ENCODE measurements around the gene ATP1A1. TPM values are rescaled to one million over a fixed set of nuclear protein-coding genes. Genes with fewer than 3 reads are reported as not detected.
A peak's percentile ranks its signal among the peaks of the same experiment; 100 is the strongest.

Gene ATP1A1
- total RNA-seq, 1 donor from 2014 or later = 240 TPM

DNA sequence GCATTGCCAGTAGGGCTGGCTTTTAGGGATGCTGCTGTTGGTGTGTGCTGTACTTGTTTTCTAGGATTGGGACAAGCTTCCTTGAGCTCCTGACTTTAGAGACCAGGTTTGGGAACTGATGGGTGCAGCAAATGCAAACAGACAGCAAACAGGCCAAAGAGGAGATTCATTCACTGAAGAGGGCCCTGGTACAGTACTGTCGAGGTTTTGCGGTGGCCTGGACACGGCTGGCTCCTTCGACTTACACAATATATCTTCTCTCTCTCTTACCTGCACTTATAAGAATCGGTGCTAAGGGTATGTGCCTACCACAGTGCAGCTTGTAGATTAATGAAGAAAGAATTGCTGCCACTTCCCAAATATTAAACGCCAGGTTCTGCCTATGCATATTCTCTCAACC lies 44.6 kb downstream of the ATP1A1 start:
- no peaks in the 10 kb centered on the region for H3K9me3 Mint-ChIP-seq
- DNase-seq (ENCODE audit: low spot score) = no peak
- H3K27ac Mint-ChIP-seq = peak overlapping the region; percentile 80
- peaks cover 12% of the 10 kb centered on the region for H3K36me3 Mint-ChIP-seq (ENCODE audit: low read depth)
- peaks cover 65% of the 10 kb centered on the region for H3K4me1 Mint-ChIP-seq (ENCODE audit: low read depth)
- H3K27me3 Mint-ChIP-seq (ENCODE audit: insufficient read depth) = peaks cover 6% of the 10 kb centered on the region
- intact Hi-C loops (cut with micrococcal nuclease) = loop anchor here (1.0 to 5.0 kb wide), 4 partner anchors 39 to 250 kb away; no protein-coding TSS in a partner anchor
- H3K4me3 Mint-ChIP-seq = peak overlapping the region; percentile 90

DNA sequence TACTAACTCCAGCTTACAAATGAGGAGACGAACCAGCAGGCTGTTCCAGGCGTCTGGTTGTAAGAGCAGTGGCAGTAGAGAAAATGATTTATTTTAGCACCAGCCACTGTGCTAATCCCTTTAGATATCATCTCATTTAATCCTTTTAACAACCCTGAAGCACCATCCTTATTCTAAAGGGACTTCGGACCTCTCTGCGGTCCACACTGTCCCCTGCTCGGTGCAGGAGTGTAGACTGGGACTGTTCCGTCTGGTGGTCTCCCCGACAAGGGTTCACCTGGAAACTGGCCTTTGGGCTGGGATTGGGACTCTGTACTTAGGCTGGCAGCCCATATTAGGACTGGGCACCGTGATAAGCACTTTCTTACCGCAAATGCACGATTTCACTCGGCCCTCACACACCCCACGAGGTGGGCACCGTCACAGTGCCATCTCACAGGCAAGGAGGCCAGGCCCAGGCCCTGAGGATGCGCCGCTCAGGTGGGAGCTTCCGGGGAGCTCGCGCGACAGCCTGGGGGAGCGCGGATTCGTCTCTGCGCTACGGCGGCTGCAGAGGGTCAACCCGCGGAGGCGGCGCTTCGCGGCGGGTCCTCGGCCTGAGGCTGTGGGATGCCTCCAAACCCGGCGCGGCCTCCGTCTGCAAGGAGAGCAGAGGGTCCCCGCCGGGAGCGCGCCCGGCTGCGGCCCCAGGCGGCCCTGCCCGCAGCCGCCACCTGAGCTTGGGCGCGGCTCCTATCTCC lies 45.2 kb downstream of the ATP1A1 start:
- Mint-ChIP-seq H3K36me3 (ENCODE audit: low read depth) (peaks cover 10% of the 10 kb centered on the region), H3K27ac (peak overlapping the region; percentile 83), H3K27me3 (ENCODE audit: insufficient read depth) (peaks cover 6% of the 10 kb centered on the region), H3K4me3 (peak overlapping the region; percentile 90), H3K9me3 (no peaks in the 10 kb centered on the region), H3K4me1 (ENCODE audit: low read depth) (peaks cover 60% of the 10 kb centered on the region)
- DNase-seq (ENCODE audit: low spot score) = peak; percentile 84
- intact Hi-C loops (cut with micrococcal nuclease) = loop anchor here (1.0 to 5.0 kb wide), 4 partner anchors 40 to 251 kb away; no protein-coding TSS in a partner anchor

DNA sequence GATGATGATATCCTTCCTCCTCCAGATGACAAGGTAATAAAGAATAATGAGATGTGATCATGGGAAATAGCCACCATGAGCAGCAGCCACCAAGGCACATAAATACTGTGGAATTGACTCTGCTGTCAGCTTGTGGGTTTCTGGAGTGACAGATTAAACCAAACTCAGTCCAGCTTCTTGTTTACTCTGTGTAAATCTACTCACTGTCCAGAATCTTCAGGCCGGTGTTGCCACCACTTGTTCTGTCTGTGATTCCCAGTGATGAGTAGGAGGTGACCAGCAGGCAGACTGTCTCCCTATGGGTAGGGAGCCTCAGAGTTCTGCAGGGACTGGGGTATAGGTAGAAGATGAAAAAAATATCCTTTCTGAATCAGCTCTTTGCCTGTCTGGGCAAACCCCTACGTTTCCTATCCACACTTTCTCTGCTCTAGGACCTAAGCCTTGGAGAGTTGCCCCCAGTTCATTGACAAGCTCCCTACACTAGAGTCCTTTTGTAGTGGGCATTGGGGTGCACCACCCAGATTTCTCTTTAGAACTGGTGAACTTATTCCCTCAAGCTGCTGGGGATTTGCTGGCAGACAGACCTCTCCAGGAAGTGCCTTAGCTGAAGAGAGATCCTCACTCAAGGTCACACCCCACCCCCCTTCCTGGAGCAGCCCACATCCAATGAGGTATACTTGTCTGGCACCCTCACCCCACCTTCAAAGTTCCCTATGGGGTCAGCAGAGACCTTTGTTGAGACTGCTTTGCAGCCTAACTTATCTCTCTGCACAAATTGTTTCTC lies 47.6 kb downstream of the ATP1A1 start:
- DNase-seq (ENCODE audit: low spot score) = no peak
- H3K27ac Mint-ChIP-seq = no peak overlapping the region
- H3K4me3 Mint-ChIP-seq = no peak overlapping the region
- H3K9me3 Mint-ChIP-seq = no peaks in the 10 kb centered on the region
- H3K4me1 Mint-ChIP-seq (ENCODE audit: low read depth) = peaks cover 40% of the 10 kb centered on the region
- H3K27me3 Mint-ChIP-seq (ENCODE audit: insufficient read depth) = peaks cover 12% of the 10 kb centered on the region
- intact Hi-C loops (cut with micrococcal nuclease) = no loop called here
- peaks cover 2% of the 10 kb centered on the region for H3K36me3 Mint-ChIP-seq (ENCODE audit: low read depth)

DNA sequence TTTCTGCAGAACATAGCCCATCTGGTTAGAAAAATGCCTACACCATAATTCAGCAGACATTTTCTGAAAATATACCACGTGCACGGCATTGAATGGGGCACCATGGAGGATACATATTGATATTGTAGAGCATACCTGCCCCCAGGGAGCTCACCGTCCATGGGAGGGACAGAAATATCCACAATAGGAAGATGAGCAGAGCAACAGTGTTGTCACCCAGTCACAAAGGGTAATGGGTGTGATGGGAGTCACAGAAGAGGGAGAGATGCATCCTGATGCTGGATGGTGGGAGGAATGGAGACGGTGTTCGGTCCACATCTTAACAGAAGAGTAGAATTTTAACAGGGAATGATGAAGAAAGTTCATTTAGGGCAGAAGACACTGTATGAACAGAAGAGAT lies 51.4 kb downstream of the ATP1A1 start:
- DNase-seq (ENCODE audit: low spot score) = no peak
- Mint-ChIP-seq H3K27ac (no peak overlapping the region), H3K4me3 (no peak overlapping the region), H3K9me3 (no peaks in the 10 kb centered on the region), H3K27me3 (ENCODE audit: insufficient read depth) (peaks cover 10% of the 10 kb centered on the region), H3K36me3 (ENCODE audit: low read depth) (no peaks in the 10 kb centered on the region), H3K4me1 (ENCODE audit: low read depth) (peaks cover 10% of the 10 kb centered on the region)
- intact Hi-C loops (cut with micrococcal nuclease) = no loop called here

DNA sequence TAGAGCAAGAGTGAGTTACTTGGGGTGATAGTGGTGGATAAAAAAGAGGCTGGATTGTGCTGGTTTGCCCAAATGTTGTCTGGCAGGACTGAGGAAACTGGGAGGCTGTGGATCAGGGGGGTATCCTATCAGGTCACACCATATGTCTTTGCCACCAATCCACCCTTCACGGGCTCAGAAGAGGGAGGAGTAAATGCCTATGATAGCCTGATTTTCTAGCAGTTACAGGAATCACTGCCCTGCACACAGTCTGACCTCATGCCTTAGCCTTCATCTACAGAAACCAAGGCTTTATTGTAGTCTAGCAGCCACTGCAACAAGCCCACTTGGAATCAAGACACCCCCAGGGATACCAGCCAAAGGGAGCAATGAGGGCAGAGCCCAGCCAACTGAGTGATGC lies 51.8 kb downstream of the ATP1A1 start:
- intact Hi-C loops (cut with micrococcal nuclease) = no loop called here
- DNase-seq (ENCODE audit: low spot score) = no peak
- Mint-ChIP-seq H3K27ac (no peak overlapping the region), H3K4me3 (no peak overlapping the region), H3K27me3 (ENCODE audit: insufficient read depth) (peaks cover 12% of the 10 kb centered on the region), H3K36me3 (ENCODE audit: low read depth) (no peaks in the 10 kb centered on the region), H3K4me1 (ENCODE audit: low read depth) (peaks cover 10% of the 10 kb centered on the region), H3K9me3 (no peaks in the 10 kb centered on the region)

- H3K4me3 Mint-ChIP-seq = no peak overlapping the region
- no peaks in the 10 kb centered on the region for H3K9me3 Mint-ChIP-seq
- peaks cover 15% of the 10 kb centered on the region for H3K27me3 Mint-ChIP-seq (ENCODE audit: insufficient read depth)
- H3K36me3 Mint-ChIP-seq (ENCODE audit: low read depth) = no peaks in the 10 kb centered on the region
- H3K4me1 Mint-ChIP-seq (ENCODE audit: low read depth) = peaks cover under 1% of the 10 kb centered on the region
- no peak overlapping the region for H3K27ac Mint-ChIP-seq
- intact Hi-C loops (cut with micrococcal nuclease) = no loop called here
- no peak for DNase-seq (ENCODE audit: low spot score)
Observed at GRCh38 chr1:116425987-116426386, 52.9 kb downstream of the ATP1A1 start.

DNA sequence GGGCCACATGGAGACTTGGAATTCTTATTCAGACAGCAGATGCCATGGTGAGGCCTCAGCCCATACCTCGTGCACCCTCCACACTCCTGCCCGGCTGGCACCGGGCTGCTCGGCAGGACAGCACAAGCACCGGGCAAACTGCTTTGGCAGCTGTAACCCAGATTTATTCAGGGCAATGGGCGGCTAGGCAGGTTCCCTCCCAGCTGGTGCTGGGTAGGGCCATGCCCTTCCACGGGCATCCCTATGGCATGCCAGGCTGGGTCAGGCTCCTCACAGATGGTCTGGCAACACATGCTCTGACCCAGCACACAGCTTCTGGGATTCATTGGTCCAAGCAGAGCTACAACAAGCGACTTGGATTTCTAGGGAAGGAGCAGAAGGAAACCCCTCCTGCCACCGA lies 53.4 kb downstream of the ATP1A1 start:
- Mint-ChIP-seq H3K27ac (no peak overlapping the region), H3K27me3 (ENCODE audit: insufficient read depth) (peaks cover 13% of the 10 kb centered on the region), H3K4me3 (no peak overlapping the region), H3K36me3 (ENCODE audit: low read depth) (no peaks in the 10 kb centered on the region), H3K9me3 (no peaks in the 10 kb centered on the region), H3K4me1 (ENCODE audit: low read depth) (no peaks in the 10 kb centered on the region)
- intact Hi-C loops (cut with micrococcal nuclease) = no loop called here
- no peak for DNase-seq (ENCODE audit: low spot score)

DNA sequence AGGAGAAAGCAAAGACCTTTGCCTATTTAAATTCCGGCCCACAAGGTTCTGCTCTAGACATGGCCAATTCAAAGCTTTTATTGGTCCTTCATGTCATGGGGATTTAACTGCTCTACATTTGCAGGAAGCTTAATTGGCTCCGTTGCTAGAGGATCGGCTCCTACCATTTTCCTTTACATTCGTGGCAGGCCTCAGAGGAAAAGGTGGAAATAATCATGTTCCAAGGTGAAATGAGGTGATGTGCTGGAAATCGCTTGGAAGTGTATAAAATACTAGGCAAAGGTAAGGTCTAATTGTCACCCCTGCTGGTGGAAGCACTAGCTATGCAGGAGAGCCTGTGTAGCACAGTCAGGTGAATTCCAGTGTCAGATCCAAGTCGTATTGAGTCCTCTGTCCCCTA lies 55.5 kb downstream of the ATP1A1 start:
- Mint-ChIP-seq H3K9me3 (no peaks in the 10 kb centered on the region), H3K4me3 (no peak overlapping the region), H3K4me1 (ENCODE audit: low read depth) (no peaks in the 10 kb centered on the region), H3K27me3 (ENCODE audit: insufficient read depth) (peaks cover 14% of the 10 kb centered on the region), H3K27ac (no peak overlapping the region), H3K36me3 (ENCODE audit: low read depth) (no peaks in the 10 kb centered on the region)
- intact Hi-C loops (cut with micrococcal nuclease) = no loop called here
- no peak for DNase-seq (ENCODE audit: low spot score)

DNA sequence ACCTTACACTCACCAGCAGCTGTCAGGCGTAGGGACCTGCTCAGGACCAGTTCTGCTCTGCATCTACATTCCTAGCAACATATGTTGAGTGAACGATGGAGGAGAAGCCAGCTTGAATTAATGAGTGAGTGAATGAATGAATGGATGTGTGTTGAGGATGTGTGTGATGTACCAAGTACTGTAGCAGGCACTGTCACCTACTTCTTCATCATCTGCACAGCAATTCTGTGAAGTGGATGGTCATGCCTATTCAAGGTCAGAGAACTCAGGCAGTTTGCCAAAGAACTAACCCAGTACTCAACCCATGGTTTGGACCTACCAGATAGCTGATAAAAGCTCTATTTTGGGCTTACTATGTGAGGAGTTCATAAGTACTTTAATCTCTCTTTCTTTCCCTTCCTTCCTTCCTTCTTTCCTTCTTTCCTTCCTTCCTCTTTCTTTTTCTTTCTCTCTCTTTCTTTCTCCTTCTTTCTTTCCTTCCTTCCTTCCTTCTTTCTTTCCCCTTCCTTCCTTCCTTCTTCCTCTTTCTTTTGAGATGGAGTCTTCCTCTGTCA lies 56.9 kb downstream of the ATP1A1 start:
- H3K36me3 Mint-ChIP-seq (ENCODE audit: low read depth) = no peaks in the 10 kb centered on the region
- no peaks in the 10 kb centered on the region for H3K4me1 Mint-ChIP-seq (ENCODE audit: low read depth)
- intact Hi-C loops (cut with micrococcal nuclease) = no loop called here
- peaks cover 8% of the 10 kb centered on the region for H3K27me3 Mint-ChIP-seq (ENCODE audit: insufficient read depth)
- H3K4me3 Mint-ChIP-seq = no peak overlapping the region
- H3K9me3 Mint-ChIP-seq = no peaks in the 10 kb centered on the region
- H3K27ac Mint-ChIP-seq = no peak overlapping the region
- no peak for DNase-seq (ENCODE audit: low spot score)

GRCh38 chr1:116431870-116432500 lies 58.9 kb downstream of the ATP1A1 start:
- H3K9me3 Mint-ChIP-seq = no peaks in the 10 kb centered on the region
- H3K27ac Mint-ChIP-seq = no peak overlapping the region
- H3K4me3 Mint-ChIP-seq = no peak overlapping the region
- intact Hi-C loops (cut with micrococcal nuclease) = no loop called here
- H3K27me3 Mint-ChIP-seq (ENCODE audit: insufficient read depth) = peaks cover 8% of the 10 kb centered on the region
- no peaks in the 10 kb centered on the region for H3K36me3 Mint-ChIP-seq (ENCODE audit: low read depth)
- no peaks in the 10 kb centered on the region for H3K4me1 Mint-ChIP-seq (ENCODE audit: low read depth)
- DNase-seq (ENCODE audit: low spot score) = no peak

DNA sequence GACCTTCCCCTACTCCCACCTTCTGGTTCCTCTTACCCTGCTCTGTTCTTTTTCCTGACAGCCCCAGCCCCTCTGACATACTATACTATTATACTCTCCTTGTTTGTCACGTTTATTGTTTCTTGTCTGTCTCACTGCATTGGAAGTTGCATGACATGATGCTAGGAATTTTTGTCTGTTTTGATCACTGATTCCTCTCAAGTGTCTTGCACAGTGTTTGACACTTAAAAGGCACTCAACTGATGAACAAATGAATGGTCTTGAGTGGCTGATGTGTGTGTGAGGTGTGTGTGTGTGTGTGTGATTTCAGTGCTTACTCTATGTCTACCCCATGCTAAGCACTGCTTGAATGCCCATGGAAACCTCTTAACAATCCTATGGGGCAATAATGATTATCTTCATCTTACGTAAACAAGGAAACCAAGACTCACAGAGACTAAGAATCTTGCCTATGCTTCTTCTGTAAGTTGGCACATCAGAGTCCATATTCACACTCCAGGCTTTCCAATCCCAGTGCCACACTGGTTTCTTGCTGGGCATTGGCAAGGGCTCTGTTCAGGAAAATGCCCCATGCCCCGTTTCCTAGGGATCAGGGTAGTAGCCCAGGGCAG lies 59.7 kb downstream of the ATP1A1 start:
- intact Hi-C loops (cut with micrococcal nuclease) = no loop called here
- no peak overlapping the region for H3K27ac Mint-ChIP-seq
- peaks cover 8% of the 10 kb centered on the region for H3K27me3 Mint-ChIP-seq (ENCODE audit: insufficient read depth)
- no peak for DNase-seq (ENCODE audit: low spot score)
- H3K4me1 Mint-ChIP-seq (ENCODE audit: low read depth) = no peaks in the 10 kb centered on the region
- no peaks in the 10 kb centered on the region for H3K36me3 Mint-ChIP-seq (ENCODE audit: low read depth)
- no peaks in the 10 kb centered on the region for H3K9me3 Mint-ChIP-seq
- no peak overlapping the region for H3K4me3 Mint-ChIP-seq

DNA sequence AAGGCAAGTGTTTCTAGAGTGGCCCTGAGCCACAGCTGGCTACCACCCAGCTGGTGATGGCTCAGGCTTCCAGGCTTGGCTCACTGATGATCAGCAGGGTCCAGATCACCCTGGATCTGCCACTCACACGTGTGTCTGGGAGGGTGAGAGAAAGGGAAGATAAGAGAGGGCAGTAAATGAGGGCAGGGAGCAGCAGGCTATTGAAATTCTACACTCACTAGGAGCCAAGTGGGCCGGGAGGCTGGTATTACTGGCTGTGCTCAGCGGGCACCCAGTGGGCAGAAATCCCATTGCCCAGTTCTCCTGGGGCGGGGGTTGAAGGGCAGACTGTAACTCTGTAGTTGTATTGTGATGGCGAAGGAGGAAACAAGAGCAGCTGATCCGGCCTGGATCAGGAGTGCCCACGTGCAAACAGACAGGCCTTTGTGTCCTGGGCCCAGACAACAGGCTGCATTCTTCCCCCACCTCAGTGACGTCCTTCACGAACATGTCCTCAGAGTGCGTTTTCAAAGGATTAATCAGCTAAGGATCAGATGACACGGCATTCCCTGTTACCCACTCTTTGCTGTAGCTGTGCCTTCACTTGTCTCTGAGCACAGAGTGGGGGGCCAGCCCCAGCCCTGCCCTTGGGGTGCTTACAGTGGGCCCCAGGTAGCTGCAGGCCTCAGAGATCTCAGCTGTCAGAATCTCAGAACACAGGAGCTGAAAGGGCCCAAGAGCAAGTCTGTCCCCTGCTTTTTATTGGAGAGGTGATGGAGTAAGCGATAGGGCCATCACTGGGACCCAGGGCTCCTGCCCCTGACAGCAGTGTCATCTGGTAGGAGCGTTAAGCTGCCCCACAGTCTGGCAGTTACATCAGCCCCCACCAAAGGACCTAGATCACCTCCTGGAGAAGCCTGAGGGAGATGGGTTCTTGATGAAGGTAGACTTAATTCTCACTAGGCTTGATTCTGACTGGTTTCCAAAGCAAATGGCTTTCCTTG lies 60.5 kb downstream of the ATP1A1 start:
- no peaks in the 10 kb centered on the region for H3K36me3 Mint-ChIP-seq (ENCODE audit: low read depth)
- no peaks in the 10 kb centered on the region for H3K4me1 Mint-ChIP-seq (ENCODE audit: low read depth)
- peaks cover 13% of the 10 kb centered on the region for H3K27me3 Mint-ChIP-seq (ENCODE audit: insufficient read depth)
- intact Hi-C loops (cut with micrococcal nuclease) = no loop called here
- no peaks in the 10 kb centered on the region for H3K9me3 Mint-ChIP-seq
- H3K27ac Mint-ChIP-seq = no peak overlapping the region
- H3K4me3 Mint-ChIP-seq = no peak overlapping the region
- DNase-seq (ENCODE audit: low spot score) = no peak
